H1 (cell line): ENCODE results near the gene GJD4. TPM values are rescaled to one million over a fixed set of nuclear protein-coding genes. Genes with fewer than 3 reads are reported as not detected.

ENCODE experiments used
- JUN ChIP-seq: IDR thresholded peaks from 2 replicates; pipeline ENCODE4 v1.6.1; 2011; ENCODE audit warnings: low read depth, mild to moderate bottlenecking, improper control_type of control experiment, low read length
- polyA plus RNA-seq, 7 experiments: library from polyadenylated mRNA; depleted of rRNA in 3 of 7; stranded (reverse) in 5 of 7; unstranded in 2 of 7; fragments of >200 nt in 5 of 7; fragments of 200-250 nt in 2 of 7; gene quantifications; 1 replicate in 5 of 7; 2 replicates in 1 of 7; 4 replicates in 1 of 7; pipeline versions ENCODE4 v1.2.1 to v1.2.3, GENCODE V29; 2011 to 2013; ENCODE audit warnings: missing spikeins in 2 of 7, mixed read lengths in 2 of 7
- total RNA-seq: library from RNA; stranded (reverse); fragmentation: NEBNext Ultra II Directional; extraction: Animal tissue kit (Norgen Biotek cat#: 25700); gene quantifications from 2 replicates; pipeline ENCODE4 v1.2.1, GENCODE V29; 2021
- TF ChIP-seq, protein P1 (sequence below): IDR thresholded peaks from 2 replicates; pipeline ENCODE4 v1.6.1; 2011; ENCODE audit warnings: low read length, improper control_type of control experiment

GJD4 gene
- total and polyA plus RNA-seq, 2 of the 8 experiments (the other 6 are each of a cell fraction or from before 2014, with no cell fraction given), result not detected

DNA sequence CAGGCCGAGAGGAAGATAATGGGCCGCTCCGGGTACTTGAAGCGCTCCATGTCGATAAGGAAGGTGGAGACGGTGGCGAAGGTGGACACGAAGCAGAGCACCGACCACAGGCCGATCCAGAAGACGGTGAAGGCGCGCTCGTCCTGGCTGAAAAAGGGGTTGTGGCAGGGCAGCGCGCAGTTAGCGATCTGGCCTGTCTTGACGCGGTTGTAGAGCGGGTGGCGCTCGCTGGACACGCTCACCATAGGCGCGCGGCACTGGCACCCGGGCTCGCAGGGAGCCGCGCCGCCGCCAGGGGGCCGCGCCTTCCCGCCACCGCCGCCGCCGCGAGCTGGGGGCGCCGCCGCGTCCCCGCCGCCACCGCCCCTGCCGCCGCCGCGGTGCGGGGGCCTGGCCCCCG lies 35.3 kb downstream of the GJD4 start (continued):
- TF ChIP-seq, protein P1, sequence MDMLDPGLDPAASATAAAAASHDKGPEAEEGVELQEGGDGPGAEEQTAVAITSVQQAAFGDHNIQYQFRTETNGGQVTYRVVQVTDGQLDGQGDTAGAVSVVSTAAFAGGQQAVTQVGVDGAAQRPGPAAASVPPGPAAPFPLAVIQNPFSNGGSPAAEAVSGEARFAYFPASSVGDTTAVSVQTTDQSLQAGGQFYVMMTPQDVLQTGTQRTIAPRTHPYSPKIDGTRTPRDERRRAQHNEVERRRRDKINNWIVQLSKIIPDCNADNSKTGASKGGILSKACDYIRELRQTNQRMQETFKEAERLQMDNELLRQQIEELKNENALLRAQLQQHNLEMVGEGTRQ, result no peak
- no peak for TF ChIP-seq JUN
